SK-N-SH (cell line): ENCODE data around the gene FGF9. TPM values are rescaled to one million over a fixed set of nuclear protein-coding genes. Genes with fewer than 3 reads are reported as not detected.

Source experiments
- CTCF ChIA-PET: fragments of 300-600, 350-600 bp; formaldehyde crosslinking; extraction: SDS; loops from one replicate; lab custom pipeline; 2021; lab: Yijun Ruan, JAX
- POLR2A ChIA-PET: fragments of 350-600 bp; sonication (Branson Sonifier 250); formaldehyde crosslinking; extraction: SDS; loops from one replicate; lab custom pipeline; 2020; ENCODE audit warnings: antibody characterized with exemption, inconsistent platforms; lab: Yijun Ruan, JAX
- DNase-seq: peaks from one replicate; pipeline ENCODE4 v3.0.0; 2012
- H2AFZ ChIP-seq: fragments of 200-600 bp; sonication (generic); 2 replicates; pipeline ENCODE4 v1.8.1; 2016; ENCODE audit warnings: antibody characterized with exemption, mild to moderate bottlenecking, low read depth
- H3F3A ChIP-seq: fragments of 200-600 bp; sonication (generic); replicated peaks from 2 replicates; pipeline ENCODE3; 2016; ENCODE audit warnings: antibody characterized with exemption, mild to moderate bottlenecking; ENCODE audit not compliant: insufficient read depth
- H3K27ac ChIP-seq, 2 experiments: fragments of 200-500 bp in 1 of 2; fragments of 200-600 bp in 1 of 2; sonication (Bioruptor generic) in 1 of 2; sonication (generic), shearing (Covaris generic) in 1 of 2; 2 replicates each; pipeline versions ENCODE4 v1.5.1 to v1.6.1; 2014 to 2016; ENCODE audit warnings: low read depth in 2 of 2, inconsistent platforms in 1 of 2, low read length in 1 of 2, mild to moderate bottlenecking in 1 of 2, mixed read lengths in 1 of 2
- H3K27me3 ChIP-seq: fragments of 200-600 bp; sonication (generic), shearing (Covaris generic); 2 replicates; pipeline ENCODE4 v1.6.1; 2016; ENCODE audit warnings: mixed run types; ENCODE audit not compliant: insufficient read depth
- H3K36me3 ChIP-seq, 2 experiments: fragments of 200-500 bp in 1 of 2; fragments of 200-600 bp in 1 of 2; sonication (Bioruptor generic) in 1 of 2; sonication (generic) in 1 of 2; replicated peaks in 1 of 2; 2 replicates each; pipeline versions ENCODE3 to v1.5.1; 2014 to 2016; ENCODE audit warnings: low read length in 1 of 2, mild to moderate bottlenecking in 1 of 2; ENCODE audit not compliant: insufficient read depth in 2 of 2, control insufficient read depth in 1 of 2
- H3K4me1 ChIP-seq, 2 experiments: fragments of 200-500 bp in 1 of 2; fragments of 200-600 bp in 1 of 2; sonication (Bioruptor generic) in 1 of 2; sonication (generic), shearing (Covaris generic) in 1 of 2; 2 replicates each; pipeline versions ENCODE4 v1.5.1 to v1.6.1; 2014 to 2016; ENCODE audit warnings: low read depth in 1 of 2, low read length in 1 of 2, mixed run types in 1 of 2; ENCODE audit not compliant: insufficient read depth in 2 of 2, control insufficient read depth in 1 of 2
- H3K4me2 ChIP-seq: fragments of 200-600 bp; sonication (generic), shearing (Covaris generic); 2 replicates; pipeline ENCODE4 v1.6.1; 2017; ENCODE audit warnings: mixed run types
- H3K4me3 ChIP-seq, 2 experiments: fragments of 200-500 bp in 1 of 2; fragments of 200-600 bp in 1 of 2; sonication (Bioruptor generic) in 1 of 2; sonication (generic), shearing (Covaris generic) in 1 of 2; 2 replicates each; pipeline versions ENCODE4 v1.5.1 to v1.8.1; 2014 to 2016; ENCODE audit warnings: low read depth in 2 of 2, inconsistent platforms in 1 of 2, low read length in 1 of 2, mild to moderate bottlenecking in 1 of 2, mixed read lengths in 1 of 2, moderate library complexity in 1 of 2
- H3K79me2 ChIP-seq: fragments of 200-600 bp; sonication (generic); 2 replicates; pipeline ENCODE4 v1.8.1; 2017; ENCODE audit warnings: mild to moderate bottlenecking; ENCODE audit not compliant: insufficient read depth
- H3K9ac ChIP-seq: fragments of 200-600 bp; sonication (generic); 2 replicates; pipeline ENCODE4 v1.6.1; 2017; ENCODE audit warnings: mixed run types
- H3K9me2 ChIP-seq: fragments of 200-600 bp; sonication (generic); 2 replicates; pipeline ENCODE4 v1.6.1; 2017; ENCODE audit warnings: mixed run types
- H3K9me3 ChIP-seq: fragments of 200-600 bp; sonication (generic); 2 replicates; pipeline ENCODE4 v1.6.1; 2017; ENCODE audit warnings: mixed run types, mild to moderate bottlenecking, moderate library complexity
- H4K20me1 ChIP-seq: fragments of 200-600 bp; sonication (generic); 2 replicates; pipeline ENCODE4 v1.6.1; 2017; ENCODE audit warnings: mild to moderate bottlenecking, mixed run types; ENCODE audit not compliant: insufficient read depth
- CHD2 ChIP-seq: fragments of 150-350 bp; IDR thresholded peaks from 2 replicates; pipeline ENCODE4 v1.6.1; 2018; ENCODE audit warnings: low read length; ENCODE audit not compliant: partially characterized antibody
- MEF2A ChIP-seq: IDR thresholded peaks from 2 replicates; pipeline ENCODE4 v1.4.0; 2012; ENCODE audit warnings: low read depth, borderline replicate concordance
- MXI1 ChIP-seq: IDR thresholded peaks from 2 replicates; pipeline ENCODE4 v1.6.1; 2012; ENCODE audit warnings: mild to moderate bottlenecking, low read depth, low read length, improper control_type of control experiment
- NFIC ChIP-seq: IDR thresholded peaks from 2 replicates; pipeline ENCODE4 v1.4.0; 2012; ENCODE audit warnings: borderline replicate concordance
- SIN3A ChIP-seq: IDR thresholded peaks from 2 replicates; pipeline ENCODE4 v1.6.1; 2012; ENCODE audit warnings: low read depth, mild to moderate bottlenecking, low read length, moderate library complexity, borderline replicate concordance
- SMC3 ChIP-seq: IDR thresholded peaks from 2 replicates; pipeline ENCODE4 v1.6.1; 2012; ENCODE audit warnings: low read depth, low read length, improper control_type of control experiment
- YY1 ChIP-seq: IDR thresholded peaks from 2 replicates; pipeline ENCODE4 v1.4.0; 2012; ENCODE audit warnings: low read depth, mild to moderate bottlenecking
- ZBTB33 ChIP-seq: IDR thresholded peaks from 2 replicates; pipeline ENCODE4 v1.4.0; 2012; ENCODE audit warnings: low read depth, borderline replicate concordance
- WGBS: methylation state at CpG from one replicate; pipeline ENCODE4 v1.1.6; 2017; ENCODE audit warnings: low lambda C conversion rate; 5-methylcytosine and 5-hydroxymethylcytosine counted together
- polyA plus RNA-seq, 3 experiments: library from polyadenylated mRNA; depleted of rRNA; stranded (reverse); fragments of >200 nt; gene quantifications; 2 replicates each; pipeline ENCODE4 v1.2.3, GENCODE V29; 2012

Gene FGF9
- polyA plus RNA-seq, 1 of the 3 experiments (the other 2 are of a cell fraction) = not detected

- TF ChIP-seq ZBTB33 = no peak
Measured at GRCh38 chr13:21671620-21672286, 880 bp downstream of the FGF9 start (continued).

- H2AFZ ChIP-seq = no peak overlapping the region
- H3K79me2 ChIP-seq = no peaks in the 10 kb centered on the region
- CTCF ChIA-PET = interaction anchor here (2.4 kb wide), 1 partner anchor 12 kb away, joined by 8 read pairs; no protein-coding TSS in a partner anchor
- H3K27ac ChIP-seq = no peak overlapping the region
- POLR2A ChIA-PET = no interaction called here
- no peaks in the 10 kb centered on the region for H3K36me3 ChIP-seq
- no peaks in the 10 kb centered on the region for H3K9me3 ChIP-seq
- H3K4me1 ChIP-seq = peaks cover 3 to 8% of the 10 kb centered on the region in 2 experiments; a peak in 3 of 4 replicates
- WGBS = 3% methylated on average over 4 of the region's 4 CpGs
- H3K27me3 ChIP-seq = peaks cover 92% of the 10 kb centered on the region
- no peak for DNase-seq
- no peak for TF ChIP-seq CHD2
- no peak for TF ChIP-seq ZBTB33
- TF ChIP-seq SIN3A = no peak
- TF ChIP-seq SMC3 = no peak
- no peak for TF ChIP-seq MXI1
- TF ChIP-seq MEF2A = no peak
- no peak for TF ChIP-seq YY1
- no peak for TF ChIP-seq NFIC
- TF ChIP-seq, all 33 proteins: peak for 0
- Histone ChIP-seq H3K4me2 (no peak overlapping the region), H3K4me3 (no peak overlapping the region), H3K9ac (no peak overlapping the region), H3F3A (peaks cover 10% of the 10 kb centered on the region), H3K9me2 (no peaks in the 10 kb centered on the region), H4K20me1 (no peaks in the 10 kb centered on the region)
Measured at GRCh38 chr13:21672287-21672680, 1.4 kb downstream of the FGF9 start.
